Endodermal cell (in vitro differentiated cells): ENCODE measurements around the gene GMPR. TPM values are rescaled to one million over a fixed set of nuclear protein-coding genes. Genes with fewer than 3 reads are reported as not detected.
A peak's percentile ranks its signal among the peaks of the same experiment; 100 is the strongest.

ENCODE experiments used
- DNase-seq: peaks from one replicate; pipeline ENCODE4 v3.0.0-alpha.2; 2017
- H3K27ac ChIP-seq: 2 replicates; pipeline ENCODE4 v1.5.1; 2013; ENCODE audit warnings: mild to moderate bottlenecking, low read depth, low read length, moderate library complexity
- H3K27me3 ChIP-seq: 2 replicates; pipeline ENCODE4 v1.6.1; 2013; ENCODE audit warnings: mild to moderate bottlenecking, low read length, moderate library complexity; ENCODE audit not compliant: insufficient read depth, control insufficient read depth, poor library complexity, severe bottlenecking
- H3K36me3 ChIP-seq: 2 replicates; pipeline ENCODE4 v1.7.0; 2013; ENCODE audit warnings: mild to moderate bottlenecking, low read length, moderate library complexity; ENCODE audit not compliant: control insufficient read depth, insufficient read depth
- H3K4me1 ChIP-seq: one replicate; pipeline ENCODE4 v1.7.0; 2013; ENCODE audit warnings: low read length; ENCODE audit not compliant: control insufficient read depth, insufficient read depth
- H3K4me3 ChIP-seq: 2 replicates; pipeline ENCODE4 v1.5.1; 2013; ENCODE audit warnings: mild to moderate bottlenecking, low read length, moderate library complexity
- H3K9ac ChIP-seq: 2 replicates; pipeline ENCODE4 v1.6.1; 2013; ENCODE audit warnings: mild to moderate bottlenecking, low read length, moderate library complexity; ENCODE audit not compliant: poor library complexity, severe bottlenecking; ENCODE audit errors: extremely low read depth
- H3K9me3 ChIP-seq: 2 replicates; pipeline ENCODE4 v1.6.1; 2013; ENCODE audit warnings: mild to moderate bottlenecking, low read length, moderate library complexity; ENCODE audit not compliant: control insufficient read depth
- H3K27ac Mint-ChIP-seq: 2 replicates; pipeline ENCODE4 v1.8.0; 2020; ENCODE audit warnings: mixed read lengths
- H3K27me3 Mint-ChIP-seq: 2 replicates; pipeline ENCODE4 v1.8.0; 2021; ENCODE audit warnings: mild to moderate bottlenecking, mixed read lengths; ENCODE audit not compliant: insufficient read depth
- H3K36me3 Mint-ChIP-seq: 2 replicates; pipeline ENCODE4 v1.8.0; 2020; ENCODE audit warnings: low read depth, mixed read lengths
- H3K4me1 Mint-ChIP-seq: 2 replicates; pipeline ENCODE4 v1.8.0; 2020; ENCODE audit warnings: mixed read lengths
- H3K4me3 Mint-ChIP-seq: 2 replicates; pipeline ENCODE4 v1.8.0; 2020; ENCODE audit warnings: mild to moderate bottlenecking, moderate library complexity, mixed read lengths
- H3K9me3 Mint-ChIP-seq: 2 replicates; pipeline ENCODE4 v1.8.0; 2020; ENCODE audit warnings: mild to moderate bottlenecking, mixed read lengths
- whole genome bisulfite sequencing, 2 experiments: methylation state at CpG; one replicate each; pipeline versions ENCODE4 v1.1.5 to v1.1.7; 2013; ENCODE audit warnings: missing lambda C conversion rate in 2 of 2, mixed read lengths in 1 of 2; ENCODE audit not compliant: insufficient coverage in 1 of 2, insufficient read length in 1 of 2; 5-methylcytosine and 5-hydroxymethylcytosine counted together
- total RNA-seq, 2 donors: library from RNA; stranded (reverse); fragmentation: NEBNext Ultra II Directional in 1 of 2; extraction: Animal tissue kit (Norgen Biotek cat#: 25700) in 1 of 2; gene quantifications; 2 replicates in 1 of 2; 3 replicates in 1 of 2; pipeline ENCODE4 v1.2.1, GENCODE V29; 2021
- TF ChIP-seq, protein P1 (sequence below): fragments of 200-600 bp; sonication (generic); conservative IDR thresholded peaks from 2 replicates; pipeline ENCODE4 v1.5.0; 2021; ENCODE audit warnings: antibody characterized with exemption, mild to moderate bottlenecking

The GMPR gene
- total RNA-seq, 2 donors from 2014 or later: 4.9 to 20.7 TPM

DNA sequence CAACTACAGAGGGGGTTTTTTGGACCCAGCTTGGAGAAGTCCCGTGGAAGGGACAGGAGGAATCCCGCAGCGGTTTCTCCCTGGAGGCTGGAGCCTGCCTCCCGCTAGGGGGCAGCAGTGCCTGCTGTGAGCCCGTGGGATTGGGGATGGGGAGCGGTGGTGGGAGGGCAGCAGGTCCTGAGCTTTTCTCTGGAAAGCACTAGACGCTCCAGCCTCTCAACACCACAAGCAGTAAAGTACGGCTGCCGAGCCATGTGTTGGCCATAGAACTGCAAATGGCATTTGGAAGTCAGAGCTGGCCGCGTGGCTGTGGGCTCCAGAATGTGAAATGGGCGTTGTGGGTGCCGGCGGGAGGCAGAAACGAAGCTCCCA lies 47.8 kb downstream of the GMPR start:
- peak; percentile 94 for DNase-seq
- TF ChIP-seq, protein P1, sequence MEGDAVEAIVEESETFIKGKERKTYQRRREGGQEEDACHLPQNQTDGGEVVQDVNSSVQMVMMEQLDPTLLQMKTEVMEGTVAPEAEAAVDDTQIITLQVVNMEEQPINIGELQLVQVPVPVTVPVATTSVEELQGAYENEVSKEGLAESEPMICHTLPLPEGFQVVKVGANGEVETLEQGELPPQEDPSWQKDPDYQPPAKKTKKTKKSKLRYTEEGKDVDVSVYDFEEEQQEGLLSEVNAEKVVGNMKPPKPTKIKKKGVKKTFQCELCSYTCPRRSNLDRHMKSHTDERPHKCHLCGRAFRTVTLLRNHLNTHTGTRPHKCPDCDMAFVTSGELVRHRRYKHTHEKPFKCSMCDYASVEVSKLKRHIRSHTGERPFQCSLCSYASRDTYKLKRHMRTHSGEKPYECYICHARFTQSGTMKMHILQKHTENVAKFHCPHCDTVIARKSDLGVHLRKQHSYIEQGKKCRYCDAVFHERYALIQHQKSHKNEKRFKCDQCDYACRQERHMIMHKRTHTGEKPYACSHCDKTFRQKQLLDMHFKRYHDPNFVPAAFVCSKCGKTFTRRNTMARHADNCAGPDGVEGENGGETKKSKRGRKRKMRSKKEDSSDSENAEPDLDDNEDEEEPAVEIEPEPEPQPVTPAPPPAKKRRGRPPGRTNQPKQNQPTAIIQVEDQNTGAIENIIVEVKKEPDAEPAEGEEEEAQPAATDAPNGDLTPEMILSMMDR: peak; percentile 95
- peak overlapping the region; percentile 52 for H3K27ac Mint-ChIP-seq
- peaks cover 17% of the 10 kb centered on the region for H3K36me3 ChIP-seq
- H3K9me3 ChIP-seq: peaks cover 20% of the 10 kb centered on the region
- no peaks in the 10 kb centered on the region for H3K4me1 ChIP-seq
- no peak overlapping the region for H3K27ac ChIP-seq
- H3K4me1 Mint-ChIP-seq: peaks cover 6% of the 10 kb centered on the region
- no peak overlapping the region for H3K4me3 ChIP-seq
- no peaks in the 10 kb centered on the region for H3K27me3 ChIP-seq
- H3K36me3 Mint-ChIP-seq: peaks cover 2% of the 10 kb centered on the region
- H3K9ac ChIP-seq: no peak overlapping the region
- H3K27me3 Mint-ChIP-seq: peaks cover 5% of the 10 kb centered on the region
- peaks cover 7% of the 10 kb centered on the region for H3K9me3 Mint-ChIP-seq
- WGBS, 2 experiments: 63 to 69% methylated on average over 10 to 15 of the region's 15 CpGs
- H3K4me3 Mint-ChIP-seq: no peak overlapping the region

DNA sequence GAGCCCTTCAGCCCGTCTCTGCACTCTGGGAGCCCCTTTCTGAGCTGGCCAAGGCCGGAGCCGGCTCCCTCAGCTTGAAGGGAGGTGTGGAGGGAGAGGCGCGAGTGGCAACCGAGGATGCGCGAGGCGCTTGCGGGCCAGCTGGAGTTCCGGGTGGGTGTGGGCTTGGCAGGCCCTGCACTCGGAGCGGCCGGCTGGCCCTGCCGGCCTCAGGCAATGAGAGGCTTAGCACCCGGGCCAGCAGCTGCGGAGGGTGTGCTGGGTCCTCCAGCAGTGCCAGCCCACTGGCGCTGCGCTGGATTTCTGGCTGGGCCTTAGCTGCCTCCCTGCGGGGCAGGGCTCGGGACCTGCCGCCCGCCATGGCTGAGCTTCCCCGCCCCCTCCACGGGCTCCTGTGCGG lies 49.8 kb downstream of the GMPR start:
- Histone ChIP-seq H3K9ac (no peak overlapping the region), H3K27me3 (no peaks in the 10 kb centered on the region), H3K4me3 (no peak overlapping the region), H3K4me1 (no peaks in the 10 kb centered on the region), H3K27ac (no peak overlapping the region), H3K36me3 (peaks cover 20% of the 10 kb centered on the region), H3K9me3 (peaks cover 20% of the 10 kb centered on the region)
- H3K4me3 Mint-ChIP-seq: no peak overlapping the region
- peaks cover 5% of the 10 kb centered on the region for H3K27me3 Mint-ChIP-seq
- H3K9me3 Mint-ChIP-seq: peaks cover 7% of the 10 kb centered on the region
- no peak overlapping the region for H3K27ac Mint-ChIP-seq
- 94 to 100% methylated on average over 5 to 26 of the region's 26 CpGs for WGBS, 2 experiments
- H3K36me3 Mint-ChIP-seq: peaks cover 2% of the 10 kb centered on the region
- peaks cover 6% of the 10 kb centered on the region for H3K4me1 Mint-ChIP-seq
- DNase-seq: no peak
- TF ChIP-seq, protein P1: no peak

DNA sequence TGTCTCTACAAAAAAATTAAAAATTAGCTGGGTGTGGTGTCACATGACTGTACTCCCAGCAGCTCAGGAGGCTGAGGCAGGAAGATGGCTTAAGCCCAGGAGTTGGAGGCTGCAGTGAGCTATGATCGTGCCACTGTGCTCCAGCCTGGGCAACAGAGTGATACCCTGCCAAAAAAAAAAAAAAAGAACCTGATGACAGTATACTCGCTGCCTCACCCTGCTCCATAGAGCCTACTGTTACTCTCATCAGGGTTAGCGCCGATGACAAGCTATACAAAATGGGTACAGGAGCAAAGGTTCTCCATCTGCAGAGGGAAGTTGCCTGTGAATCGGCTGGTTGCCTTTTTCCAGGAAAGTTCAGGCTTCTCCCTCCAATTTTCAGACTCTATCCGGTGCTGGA lies 53.4 kb downstream of the GMPR start:
- 91 to 100% methylated on average over 4 to 6 of the region's 6 CpGs for WGBS, 2 experiments
- H3K9ac ChIP-seq: no peak overlapping the region
- no peaks in the 10 kb centered on the region for H3K27me3 Mint-ChIP-seq
- peaks cover 20% of the 10 kb centered on the region for H3K9me3 ChIP-seq
- H3K36me3 Mint-ChIP-seq: no peaks in the 10 kb centered on the region
- H3K4me3 Mint-ChIP-seq: no peak overlapping the region
- H3K9me3 Mint-ChIP-seq: peaks cover 7% of the 10 kb centered on the region
- no peaks in the 10 kb centered on the region for H3K4me1 Mint-ChIP-seq
- H3K36me3 ChIP-seq: peaks cover 29% of the 10 kb centered on the region
- no peak for DNase-seq
- TF ChIP-seq, protein P1: no peak
- H3K27ac Mint-ChIP-seq: no peak overlapping the region
- no peak overlapping the region for H3K27ac ChIP-seq
- H3K4me3 ChIP-seq: no peak overlapping the region
- no peaks in the 10 kb centered on the region for H3K27me3 ChIP-seq
- no peaks in the 10 kb centered on the region for H3K4me1 ChIP-seq
